Stomach smooth muscle (tissue), 2 donors: Measurements from ENCODE around the gene PACS2.

Experiments
- H3K27ac ChIP-seq: one replicate; pipeline ENCODE4 v1.7.0; 2013; ENCODE audit warnings: mild to moderate bottlenecking, low read length, inconsistent platforms
- H3K27me3 ChIP-seq, 2 donors: one replicate each; pipeline ENCODE4 v1.7.0; 2013; ENCODE audit warnings: low read length in 2 of 2; ENCODE audit not compliant: insufficient read depth in 2 of 2, control insufficient read depth in 1 of 2
- H3K36me3 ChIP-seq, 2 donors: one replicate each; pipeline ENCODE4 v1.7.0; 2013; ENCODE audit warnings: low read length in 2 of 2; ENCODE audit not compliant: control insufficient read depth in 2 of 2, insufficient read depth in 2 of 2
- H3K4me1 ChIP-seq: one replicate; pipeline ENCODE4 v1.7.0; 2013; ENCODE audit warnings: low read length; ENCODE audit not compliant: control insufficient read depth, insufficient read depth
- H3K4me3 ChIP-seq, 2 donors: one replicate each; pipeline ENCODE4 v1.7.0; 2013; ENCODE audit warnings: low read length in 2 of 2
- H3K9ac ChIP-seq, 2 donors: one replicate each; pipeline ENCODE4 v1.7.0; 2013; ENCODE audit warnings: low read length in 2 of 2, mild to moderate bottlenecking in 1 of 2
- H3K9me3 ChIP-seq, 2 donors: one replicate each; pipeline ENCODE4 v1.7.0; 2013; ENCODE audit warnings: low read length in 2 of 2; ENCODE audit not compliant: control insufficient read depth in 2 of 2
- donor health status: healthy.
- donor health status: Pancreatic carcinoma.

The PACS2 gene

GRCh38 chr14:105346200-105346533, 31.6 kb downstream of the PACS2 start:
- Histone ChIP-seq H3K9me3 (no peaks in the 10 kb centered on the region), H3K27me3 (no peaks in the 10 kb centered on the region), H3K9ac (no peak overlapping the region)

DNA sequence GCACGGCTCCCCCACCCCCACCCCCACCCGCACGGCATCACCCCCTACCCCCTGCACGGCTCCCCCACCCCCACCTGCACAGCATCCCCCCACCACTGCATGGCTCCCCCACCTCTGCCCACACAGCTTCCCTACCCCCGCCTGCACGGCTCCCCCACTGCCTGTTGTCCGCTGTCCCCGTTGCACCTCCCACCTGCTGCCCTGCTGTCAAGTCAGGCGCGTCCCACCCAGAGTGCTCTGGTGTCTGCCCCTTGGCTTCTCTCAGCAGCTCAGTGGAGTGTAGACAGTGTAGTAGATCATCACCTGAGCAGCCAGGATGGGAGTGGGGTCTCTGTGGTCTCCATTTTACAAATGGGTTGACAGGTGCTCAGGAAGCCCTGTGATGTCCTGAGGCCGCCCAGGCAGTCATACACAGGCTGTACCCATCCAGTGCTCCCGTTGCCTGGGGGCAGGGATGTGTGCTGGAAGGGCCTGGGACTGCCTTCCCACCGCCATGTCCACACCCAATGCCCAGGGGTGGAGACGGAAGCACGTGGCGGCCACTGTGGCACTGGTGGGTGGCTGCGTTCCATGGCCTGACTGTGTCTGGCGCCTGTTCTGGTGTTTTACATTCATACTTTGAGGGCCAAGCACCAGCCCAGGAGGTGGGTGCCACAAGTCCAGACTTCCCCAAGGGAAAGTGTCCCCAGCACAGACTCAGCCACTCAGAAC, 32.5 kb downstream of the PACS2 start:
- Histone ChIP-seq H3K9me3 (no peaks in the 10 kb centered on the region), H3K9ac (peak overlapping the region in 1 of 2 donors; percentile 21), H3K27me3 (no peaks in the 10 kb centered on the region), H3K36me3 (no peaks in the 10 kb centered on the region), H3K4me1 (peaks cover 22% of the 10 kb centered on the region), H3K27ac (no peak overlapping the region), H3K4me3 (no peak overlapping the region)

More at GRCh38 chr14:105346200-105346533, 31.6 kb downstream of the PACS2 start:
- H3K27ac ChIP-seq = no peak overlapping the region
- H3K4me1 ChIP-seq = peaks cover 28% of the 10 kb centered on the region
- H3K4me3 ChIP-seq = no peak overlapping the region
- no peaks in the 10 kb centered on the region for H3K36me3 ChIP-seq

GRCh38 chr14:105347587-105347968, 33.0 kb downstream of the PACS2 start:
- Histone ChIP-seq H3K36me3 (no peaks in the 10 kb centered on the region), H3K27ac (no peak overlapping the region), H3K4me3 (no peak overlapping the region), H3K9me3 (no peaks in the 10 kb centered on the region), H3K4me1 (peaks cover 23% of the 10 kb centered on the region), H3K27me3 (no peaks in the 10 kb centered on the region), H3K9ac (no peak overlapping the region)

DNA sequence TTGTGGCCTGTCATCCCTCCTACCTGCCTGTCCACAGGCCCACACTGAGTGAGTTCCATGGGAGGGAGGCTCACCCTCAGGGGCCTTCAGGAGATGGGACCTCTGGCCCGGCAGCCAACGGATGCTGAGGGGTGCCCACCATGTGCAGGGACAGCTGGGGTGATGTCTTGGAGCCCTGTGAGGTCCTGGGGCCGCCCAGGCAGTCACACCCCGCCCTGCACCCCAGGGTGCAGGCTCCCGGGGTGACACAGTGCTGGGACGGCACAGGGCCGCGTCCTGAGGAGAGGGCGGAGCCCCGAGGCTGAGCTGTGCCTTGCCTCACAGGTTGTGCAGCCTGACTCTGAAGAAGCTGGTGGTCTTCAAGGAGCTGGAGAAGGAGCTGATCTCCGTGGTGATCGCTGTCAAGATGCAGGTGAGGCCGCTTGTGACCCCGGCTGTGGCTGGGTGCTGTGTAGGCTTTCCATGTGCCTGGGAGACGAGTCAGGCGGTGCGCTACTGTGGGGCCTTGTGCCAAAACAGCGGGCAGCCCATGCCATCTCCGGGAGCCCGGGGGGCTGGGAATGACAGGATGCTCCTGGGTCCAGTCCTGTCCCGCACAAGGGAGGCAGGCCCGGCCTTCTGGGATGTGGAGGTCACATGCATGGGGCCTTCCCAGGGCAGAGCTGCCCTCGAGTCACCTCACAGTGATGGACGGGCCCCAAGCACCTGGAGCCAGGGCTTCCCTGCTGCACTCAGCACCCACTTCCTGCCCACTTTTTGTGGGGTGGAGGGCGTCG, 33.8 kb downstream of the PACS2 start:
- Histone ChIP-seq H3K4me3 (no peak overlapping the region), H3K27me3 (no peaks in the 10 kb centered on the region), H3K4me1 (peaks cover 17% of the 10 kb centered on the region), H3K27ac (no peak overlapping the region), H3K36me3 (no peaks in the 10 kb centered on the region), H3K9me3 (no peaks in the 10 kb centered on the region), H3K9ac (no peak overlapping the region)

GRCh38 chr14:105348945-105349699, 34.6 kb downstream of the PACS2 start:
- H3K4me1 ChIP-seq = peaks cover 13% of the 10 kb centered on the region
- H3K9ac ChIP-seq = no peak overlapping the region
- H3K27ac ChIP-seq = no peak overlapping the region
- H3K9me3 ChIP-seq = no peaks in the 10 kb centered on the region
- H3K4me3 ChIP-seq = no peak overlapping the region
- no peaks in the 10 kb centered on the region for H3K27me3 ChIP-seq
- no peaks in the 10 kb centered on the region for H3K36me3 ChIP-seq

DNA sequence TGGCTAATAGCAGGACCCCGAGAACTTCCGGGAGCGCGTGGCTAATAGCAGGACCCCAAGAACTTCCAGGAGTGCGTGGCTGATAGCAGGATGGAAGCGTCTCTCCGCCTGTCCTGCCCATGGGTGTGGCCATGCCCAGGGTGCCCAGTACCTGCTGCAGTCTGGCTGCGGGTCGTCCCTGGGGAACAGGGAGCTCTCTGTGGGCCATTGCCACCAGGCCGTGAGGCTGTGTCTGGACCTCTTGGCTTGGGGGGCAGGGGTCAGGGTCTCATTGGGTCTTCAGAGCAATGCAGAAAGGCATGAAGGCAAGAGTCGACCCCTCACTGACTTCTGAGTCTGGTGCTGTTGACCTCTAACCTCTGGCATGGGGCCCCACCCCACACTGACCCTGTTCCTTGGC, 35.4 kb downstream of the PACS2 start:
- Histone ChIP-seq H3K9me3 (no peaks in the 10 kb centered on the region), H3K4me3 (no peak overlapping the region), H3K36me3 (no peaks in the 10 kb centered on the region), H3K27ac (no peak overlapping the region), H3K4me1 (peaks cover 13% of the 10 kb centered on the region), H3K9ac (no peak overlapping the region), H3K27me3 (no peaks in the 10 kb centered on the region)

DNA sequence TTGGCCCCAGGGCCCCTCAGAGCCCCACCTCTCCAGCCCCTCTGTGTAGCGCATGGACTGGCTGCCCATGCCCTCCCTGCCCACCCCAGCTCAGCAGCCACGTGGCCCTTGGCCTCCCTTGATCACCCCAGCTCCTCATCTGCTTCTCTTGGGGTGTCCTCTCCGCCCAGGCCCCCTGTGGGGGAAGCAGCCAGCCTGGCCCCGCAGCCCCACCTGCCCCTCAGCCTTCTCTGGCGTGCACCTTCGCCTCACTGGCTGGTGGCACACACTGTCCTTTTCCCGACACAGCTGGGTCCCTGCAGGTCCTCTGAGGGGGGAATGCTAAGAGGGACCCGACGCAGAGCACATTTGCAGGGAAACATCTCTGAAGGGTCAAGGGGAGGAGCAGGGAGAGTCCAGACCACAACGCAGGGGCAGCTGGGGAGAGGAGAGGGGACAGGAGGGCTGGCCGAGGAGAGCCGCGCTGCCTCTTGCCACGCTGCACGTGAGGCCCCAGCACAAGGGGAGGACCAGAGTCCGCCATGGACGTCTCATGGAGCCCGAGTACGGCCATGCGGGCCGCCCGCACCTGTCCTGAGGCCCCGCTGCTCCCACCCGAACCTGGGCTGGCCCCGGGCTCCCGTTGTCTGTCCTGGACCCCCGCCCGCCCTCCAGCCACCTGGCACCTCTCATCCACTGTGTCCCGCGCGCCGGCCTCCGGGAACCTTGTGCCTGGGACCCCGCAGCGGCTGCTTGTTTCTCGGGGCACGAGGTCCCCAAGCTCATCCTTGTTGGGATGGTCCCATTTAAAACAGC, 36.1 kb downstream of the PACS2 start:
- no peaks in the 10 kb centered on the region for H3K9me3 ChIP-seq
- H3K4me3 ChIP-seq = no peak overlapping the region
- no peak overlapping the region for H3K27ac ChIP-seq
- no peaks in the 10 kb centered on the region for H3K27me3 ChIP-seq
- peaks cover 13% of the 10 kb centered on the region for H3K4me1 ChIP-seq
- peaks cover 0 to 2% of the 10 kb centered on the region in 2 donors for H3K36me3 ChIP-seq
- H3K9ac ChIP-seq = no peak overlapping the region

DNA sequence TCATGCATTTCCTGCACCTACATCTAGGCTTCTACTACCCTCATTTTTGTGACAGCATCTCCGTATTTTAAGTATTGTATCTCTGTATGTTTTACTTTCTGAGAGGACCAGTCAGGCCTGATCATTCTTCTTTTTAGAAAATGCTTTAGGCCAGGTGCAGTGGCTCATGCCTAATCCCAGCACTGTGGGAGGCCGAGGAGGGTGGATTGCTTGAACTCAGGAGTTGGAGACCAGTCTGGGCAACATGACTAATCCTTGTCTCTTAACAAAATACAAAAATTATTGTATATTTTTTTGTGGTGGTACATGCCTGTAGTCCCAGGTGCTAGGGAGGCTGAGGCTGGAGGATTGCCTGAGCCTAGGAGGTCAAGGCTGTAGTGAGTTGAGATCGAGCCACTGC, 36.9 kb downstream of the PACS2 start:
- no peak overlapping the region for H3K27ac ChIP-seq

DNA sequence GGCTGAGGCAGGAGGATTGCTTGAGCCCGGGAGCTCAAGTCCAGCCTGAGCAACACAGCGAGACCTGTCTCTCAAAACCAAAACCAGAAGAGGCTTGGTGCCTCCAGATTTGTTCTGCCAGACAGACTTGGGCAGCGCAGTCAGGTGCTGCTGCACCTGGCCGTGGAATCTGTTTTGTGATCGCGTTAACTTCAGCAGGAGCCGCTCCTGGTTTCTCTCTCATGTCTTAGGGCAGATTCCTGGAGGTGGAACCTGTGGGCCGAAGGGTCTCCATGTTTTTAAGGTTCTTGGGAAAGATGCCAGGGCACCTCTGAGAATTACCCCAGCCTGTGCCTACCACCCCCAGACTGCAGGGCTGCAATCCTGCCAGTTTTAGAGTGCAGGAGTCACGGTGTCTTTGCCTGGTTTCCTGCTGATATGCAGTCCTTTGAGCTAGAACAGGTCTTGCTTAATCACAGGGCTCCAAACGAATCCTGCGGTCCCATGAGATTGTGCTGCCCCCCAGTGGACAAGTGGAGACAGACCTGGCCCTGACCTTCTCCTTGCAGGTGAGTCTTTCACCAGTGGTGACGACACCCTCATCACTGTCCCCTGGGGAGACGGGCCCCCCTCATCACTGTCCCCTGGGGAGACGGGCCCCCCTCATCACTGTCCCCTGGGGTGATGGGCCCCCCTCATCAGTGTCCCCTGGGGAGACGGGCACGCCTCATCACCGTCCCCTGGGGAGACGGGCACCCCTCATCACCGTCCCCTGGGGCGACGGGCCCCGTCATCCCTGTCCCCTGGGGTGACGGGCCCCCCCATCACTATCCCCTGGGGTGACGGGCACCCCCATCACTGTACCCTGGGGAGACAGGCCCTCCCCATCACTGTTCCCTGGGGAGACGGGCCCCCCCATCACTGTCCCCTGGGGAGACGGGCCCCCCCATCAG, 37.6 kb downstream of the PACS2 start:
- Histone ChIP-seq H3K36me3 (peaks cover 0 to 3% of the 10 kb centered on the region in 2 donors), H3K9ac (no peak overlapping the region), H3K4me3 (no peak overlapping the region), H3K27ac (no peak overlapping the region), H3K4me1 (peaks cover 11% of the 10 kb centered on the region), H3K27me3 (no peaks in the 10 kb centered on the region), H3K9me3 (no peaks in the 10 kb centered on the region)

More for the DNA sequence above, 36.9 kb downstream of the PACS2 start:
- no peak overlapping the region for H3K4me3 ChIP-seq
- no peaks in the 10 kb centered on the region for H3K27me3 ChIP-seq
- peaks cover 0 to 2% of the 10 kb centered on the region in 2 donors for H3K36me3 ChIP-seq
- H3K9me3 ChIP-seq = no peaks in the 10 kb centered on the region
- peaks cover 13% of the 10 kb centered on the region for H3K4me1 ChIP-seq
- no peak overlapping the region for H3K9ac ChIP-seq
